ENCODE measurements around the gene IL1RAPL1.

Gene IL1RAPL1

GRCh38 chrX:28586981-28587551 is at the start of gene IL1RAPL1:
IL1RAPL1 (plus strand) TSS chrX:28587446.
- peak; percentile 47 for DNase-seq

GRCh38 chrX:28542791-28543190 is 44.5 kb upstream of the IL1RAPL1 start:
- DNase-seq, result no peak

- no peak for DNase-seq
Measured at GRCh38 chrX:28549838-28550237, 37.4 kb upstream of the IL1RAPL1 start.

- DNase-seq, result no peak
Measured at GRCh38 chrX:28550331-28550872, 36.8 kb upstream of the IL1RAPL1 start.

GRCh38 chrX:28552322-28552721 is 34.9 kb upstream of the IL1RAPL1 start:
- DNase-seq, result no peak

GRCh38 chrX:28552882-28553829 is 34.1 kb upstream of the IL1RAPL1 start:
- DNase-seq, result no peak

GRCh38 chrX:28576117-28576516 is 11.1 kb upstream of the IL1RAPL1 start:
- DNase-seq, result no peak

GRCh38 chrX:28581522-28581921 is 5.7 kb upstream of the IL1RAPL1 start:
- no peak for DNase-seq

- no peak for DNase-seq
Measured at GRCh38 chrX:28582511-28582910, 4.7 kb upstream of the IL1RAPL1 start.

GRCh38 chrX:28584025-28584424 is 3.2 kb upstream of the IL1RAPL1 start:
- no peak for DNase-seq

GRCh38 chrX:28585767-28586166 is 1.5 kb upstream of the IL1RAPL1 start:
- DNase-seq, result no peak

GRCh38 chrX:28586286-28586685 is 960 bp upstream of the IL1RAPL1 start:
- peak; percentile 40 for DNase-seq

- no peak for DNase-seq
Measured at GRCh38 chrX:28589046-28589445, 1.8 kb downstream of the IL1RAPL1 start.

GRCh38 chrX:28590396-28590795 is 3.1 kb downstream of the IL1RAPL1 start:
- DNase-seq, result peak; percentile 28

GRCh38 chrX:28591542-28591941 is 4.3 kb downstream of the IL1RAPL1 start:
- DNase-seq, result no peak

GRCh38 chrX:28595346-28595745 is 8.1 kb downstream of the IL1RAPL1 start:
- no peak for DNase-seq

GRCh38 chrX:28599957-28600356 is 12.7 kb downstream of the IL1RAPL1 start:
- DNase-seq, result no peak

- DNase-seq, result no peak
Measured at GRCh38 chrX:28609003-28609402, 21.8 kb downstream of the IL1RAPL1 start.

- DNase-seq, result no peak
Measured at GRCh38 chrX:28609917-28610613, 22.8 kb downstream of the IL1RAPL1 start.

- no peak for DNase-seq
Measured at GRCh38 chrX:28610746-28611145, 23.5 kb downstream of the IL1RAPL1 start.

GRCh38 chrX:28613558-28613957 is 26.3 kb downstream of the IL1RAPL1 start:
- DNase-seq, result no peak

GRCh38 chrX:28625223-28625622 is 38.0 kb downstream of the IL1RAPL1 start:
- no peak for DNase-seq

- DNase-seq, result no peak
Measured at GRCh38 chrX:28626515-28626914, 39.3 kb downstream of the IL1RAPL1 start.

All from femur (tissue), 1 donor.